ENCODE measurements around the gene GPBP1L1. TPM values are rescaled to one million over a fixed set of nuclear protein-coding genes. Genes with fewer than 3 reads are reported as not detected.

The GPBP1L1 gene
- total RNA-seq, 2 experiments from 2014 or later, result 130 to 134 TPM

- no peaks in the 10 kb centered on the region for H3K9me3 Mint-ChIP-seq
- ChIA-PET CTCF (interaction anchor here (1.0 kb wide), 2 partner anchors 10 to 77 kb away, joined by 3 read pairs; no protein-coding TSS in a partner anchor), POLR2A (interaction anchor here (0.6 to 1.1 kb wide), 2 partner anchors 18 to 69 kb away, joined by 3 to 4 read pairs; partner anchors contain the start of gene PRDX1)
- H3K36me3 Mint-ChIP-seq (ENCODE audit: low read depth), result peaks cover 27% of the 10 kb centered on the region
- H3K4me3 Mint-ChIP-seq, result no peak overlapping the region
- H3K27ac Mint-ChIP-seq, result no peak overlapping the region
- H3K27me3 Mint-ChIP-seq, result no peaks in the 10 kb centered on the region
- H3K4me1 Mint-ChIP-seq, result peaks cover 37% of the 10 kb centered on the region
- no peak for DNase-seq
Observed at GRCh38 chr1:45589861-45590260, 96.5 kb downstream of the GPBP1L1 start.

GRCh38 chr1:45586769-45587168 lies 99.6 kb downstream of the GPBP1L1 start:
- Mint-ChIP-seq H3K4me1 (peaks cover 45% of the 10 kb centered on the region), H3K27ac (peak overlapping the region; percentile 84)
- CTCF ChIA-PET, result interaction anchor here (1.0 to 3.0 kb wide), 2 partner anchors 9 to 66 kb away, joined by 3 to 9 read pairs; partner anchors contain the start of gene PRDX1

GRCh38 chr1:45585496-45586075 lies 100.7 kb downstream of the GPBP1L1 start:
- peaks cover 6% of the 10 kb centered on the region for H3K36me3 Mint-ChIP-seq (ENCODE audit: low read depth)
- peak; percentile 16 for DNase-seq

More at GRCh38 chr1:45586769-45587168, 99.6 kb downstream of the GPBP1L1 start:
- Mint-ChIP-seq H3K27me3 (no peaks in the 10 kb centered on the region), H3K4me3 (peak overlapping the region; percentile 88), H3K36me3 (ENCODE audit: low read depth) (peaks cover 10% of the 10 kb centered on the region), H3K9me3 (no peaks in the 10 kb centered on the region)
- peak; percentile 15 for DNase-seq
- POLR2A ChIA-PET, result interaction anchor here (0.6 to 7.7 kb wide), 6 partner anchors 9 to 865 kb away, joined by 3 to 83 read pairs (median 6); partner anchors contain the start of genes GPBP1L1, MUTYH, PRDX1 and TOE1

GRCh38 chr1:45585110-45585426 lies 101.3 kb downstream of the GPBP1L1 start:
- no peak for DNase-seq
- Mint-ChIP-seq H3K4me1 (peaks cover 39% of the 10 kb centered on the region), H3K27ac (peak overlapping the region; percentile 98), H3K9me3 (no peaks in the 10 kb centered on the region), H3K27me3 (no peaks in the 10 kb centered on the region), H3K4me3 (peak overlapping the region; percentile 88), H3K36me3 (ENCODE audit: low read depth) (peaks cover 6% of the 10 kb centered on the region)
- ChIA-PET CTCF (interaction anchor here (1.6 to 3.0 kb wide), 2 partner anchors 14 to 64 kb away, joined by 5 to 9 read pairs; partner anchors contain the start of gene PRDX1), POLR2A (interaction anchor here (0.8 to 7.7 kb wide), 29 partner anchors 10 to 863 kb away, joined by 3 to 83 read pairs (median 5); partner anchors contain the start of genes AKR1A1, CCDC163, GPBP1L1 and HECTD3)

More at GRCh38 chr1:45585496-45586075, 100.7 kb downstream of the GPBP1L1 start:
- POLR2A ChIA-PET, result interaction anchor here (0.9 to 7.7 kb wide), 21 partner anchors 9 to 864 kb away, joined by 3 to 83 read pairs (median 8); partner anchors contain the start of genes AKR1A1, CCDC163, GPBP1L1 and HECTD3
- Mint-ChIP-seq H3K27me3 (no peaks in the 10 kb centered on the region), H3K27ac (peak overlapping the region; percentile 98), H3K9me3 (no peaks in the 10 kb centered on the region), H3K4me3 (peak overlapping the region; percentile 88), H3K4me1 (peaks cover 39% of the 10 kb centered on the region)
- CTCF ChIA-PET, result interaction anchor here (1.6 to 3.0 kb wide), 2 partner anchors 15 to 64 kb away, joined by 5 to 9 read pairs; partner anchors contain the start of gene PRDX1

- H3K27ac Mint-ChIP-seq, result peak overlapping the region; percentile 98
- ChIA-PET POLR2A (interaction anchor here (0.6 to 7.7 kb wide), 37 partner anchors 13 to 863 kb away, joined by 3 to 83 read pairs (median 4); partner anchors contain the start of genes AKR1A1, CCDC163, GPBP1L1 and HECTD3), CTCF (interaction anchor here (1.4 to 3.0 kb wide), 4 partner anchors 14 to 224 kb away, joined by 3 to 13 read pairs (median 7); partner anchors contain the start of gene PRDX1)
- H3K36me3 Mint-ChIP-seq (ENCODE audit: low read depth), result peaks cover 6% of the 10 kb centered on the region
- no peaks in the 10 kb centered on the region for H3K27me3 Mint-ChIP-seq
- peak; percentile 90 for DNase-seq
- H3K9me3 Mint-ChIP-seq, result no peaks in the 10 kb centered on the region
- H3K4me3 Mint-ChIP-seq, result peak overlapping the region; percentile 88
- H3K4me1 Mint-ChIP-seq, result peaks cover 38% of the 10 kb centered on the region
Observed at GRCh38 chr1:45584351-45585109, 101.8 kb downstream of the GPBP1L1 start.

- H3K36me3 Mint-ChIP-seq (ENCODE audit: low read depth), result peaks cover 2% of the 10 kb centered on the region
Observed at GRCh38 chr1:45583666-45584350, 102.5 kb downstream of the GPBP1L1 start, which contains the start of gene NASP. Gene NASP, plus strand, starts transcription at chr1:45584041. Its CDS starts 106 bp downstream, at chr1:45584147.

GRCh38 chr1:45583264-45583665 lies 103.1 kb downstream of the GPBP1L1 start:
- H3K9me3 Mint-ChIP-seq, result no peaks in the 10 kb centered on the region
- H3K27ac Mint-ChIP-seq, result peak overlapping the region; percentile 98
- peaks cover 2% of the 10 kb centered on the region for H3K36me3 Mint-ChIP-seq (ENCODE audit: low read depth)
- DNase-seq, result peak; percentile 96
- no peaks in the 10 kb centered on the region for H3K27me3 Mint-ChIP-seq
- peak overlapping the region; percentile 88 for H3K4me3 Mint-ChIP-seq
- H3K4me1 Mint-ChIP-seq, result peaks cover 29% of the 10 kb centered on the region
- CTCF ChIA-PET, result interaction anchor here (0.5 to 3.0 kb wide), 15 partner anchors 14 to 280 kb away, joined by 3 to 13 read pairs (median 5); partner anchors contain the start of genes CCDC163, MMACHC, MUTYH and PRDX1
- POLR2A ChIA-PET, result interaction anchor here (0.7 to 7.7 kb wide), 23 partner anchors 8 to 862 kb away, joined by 3 to 83 read pairs (median 6); partner anchors contain the start of genes AKR1A1, CCDC163, GPBP1L1 and HECTD3

More at GRCh38 chr1:45583666-45584350, 102.5 kb downstream of the GPBP1L1 start, which contains the start of gene NASP:
- Mint-ChIP-seq H3K4me3 (peak within 1 kb of the TSS; percentile 88), H3K4me1 (peaks cover 31% of the 10 kb centered on the region), H3K9me3 (no peaks in the 10 kb centered on the region), H3K27ac (peak within 1 kb of the TSS; percentile 98), H3K27me3 (no peaks in the 10 kb centered on the region)
- ChIA-PET CTCF (interaction anchor here (0.5 to 3.0 kb wide), 15 partner anchors 15 to 281 kb away, joined by 3 to 13 read pairs (median 6); partner anchors contain the start of genes CCDC163, MMACHC, MUTYH and PRDX1), POLR2A (interaction anchor here (0.6 to 7.7 kb wide), 34 partner anchors 8 to 862 kb away, joined by 3 to 83 read pairs (median 5); partner anchors contain the start of genes AKR1A1, CCDC163, GPBP1L1 and HECTD3)
- DNase-seq, result peak; percentile 92

Other genes starting within 250 kb of the GPBP1L1 start
- 1 to 10 TPM; 3.7 to 4.3 TPM for gene TESK2, start 195.4 kb downstream of the GPBP1L1 start, total RNA-seq
- gene CCDC163, start 186.5 kb downstream of the GPBP1L1 start, total RNA-seq, result 1 to 10 TPM; 6.7 to 6.8 TPM
- 1 to 10 TPM; 4.0 to 4.4 TPM for gene MMACHC, start 186.2 kb downstream of the GPBP1L1 start, total RNA-seq
- gene PRDX1, start 164.6 kb downstream of the GPBP1L1 start, total RNA-seq, result 100 to 1,000 TPM; 296 to 309 TPM
- 100 to 1,000 TPM; 144 TPM for gene AKR1A1, start 135.7 kb downstream of the GPBP1L1 start, total RNA-seq
- 100 to 1,000 TPM; 166 to 172 TPM for gene NASP, start 102.5 kb downstream of the GPBP1L1 start, total RNA-seq
- 1 to 10 TPM; 2.6 to 3.6 TPM for gene CCDC17, start 62.5 kb downstream of the GPBP1L1 start, total RNA-seq
- gene TMEM69, start 1.6 kb upstream of the GPBP1L1 start, total RNA-seq, result 10 to 100 TPM; 19.2 to 22.6 TPM
- gene IPP, start 64.1 kb upstream of the GPBP1L1 start, total RNA-seq, result 10 to 100 TPM; 14.5 to 14.7 TPM
- 10 to 100 TPM; 25.4 to 27.8 TPM for gene MAST2, start 117.1 kb upstream of the GPBP1L1 start, total RNA-seq

Measured in activated CD4-positive, alpha-beta memory T cell treated with anti-CD3 and anti-CD28 coated beads, Interleukin-2, amount 10 ng/mL, durations not matched to agents 7 days and 5 days (primary cell).